HEK293 (cell line): ENCODE data around the gene IRS2.

ENCODE experiments used
- CTCF ChIA-PET: fragments of 350-600 bp; formaldehyde crosslinking; extraction: SDS; loops from one replicate; lab custom pipeline; 2021; ENCODE audit warnings: antibody characterized with exemption; lab: Yijun Ruan, JAX
- POLR2A ChIA-PET: fragments of 300-600 bp; formaldehyde crosslinking; extraction: SDS; loops from one replicate; lab custom pipeline; 2020; ENCODE audit warnings: antibody characterized with exemption, inconsistent platforms; lab: Yijun Ruan, JAX
- H3K27ac ChIP-seq: fragments of 200-500 bp; sonication (Bioruptor generic); 2 replicates; pipeline ENCODE4 v1.5.1; 2014; ENCODE audit warnings: low read depth, low read length, control low read depth, inconsistent platforms; ENCODE audit errors: extremely low read depth
- H3K36me3 ChIP-seq, 2 experiments: fragments of 200-500 bp in 1 of 2; sonication (Bioruptor generic) in 1 of 2; 1 replicate in 1 of 2; 2 replicates in 1 of 2; pipeline ENCODE4 v1.5.1; 2014 to 2017; ENCODE audit warnings: inconsistent platforms in 2 of 2, low read length in 2 of 2; ENCODE audit not compliant: control insufficient read depth in 2 of 2, insufficient read depth in 1 of 2
- H3K4me1 ChIP-seq: fragments of 200-500 bp; sonication (Bioruptor generic); 2 replicates; pipeline ENCODE4 v1.5.1; 2014; ENCODE audit warnings: mild to moderate bottlenecking, low read length, inconsistent platforms; ENCODE audit not compliant: control insufficient read depth, insufficient read depth
- H3K4me3 ChIP-seq: 2 replicates; pipeline ENCODE4 v1.5.1; 2011; ENCODE audit warnings: low read depth, mild to moderate bottlenecking, control low read depth, low read length, moderate library complexity
- H3K9me3 ChIP-seq: fragments of 200-500 bp; sonication (Bioruptor generic); 2 replicates; pipeline ENCODE4 v1.5.1; 2014; ENCODE audit warnings: low read depth, low read length, inconsistent platforms; ENCODE audit not compliant: control insufficient read depth, insufficient read depth
- BCL11B ChIP-seq: fragments of 450-650 bp; formaldehyde crosslinking; IDR thresholded peaks from 2 replicates; pipeline ENCODE4 v1.5.1; 2016; ENCODE audit warnings: low read depth, missing biosample characterization, missing genetic modification characterization
- PRDM10 ChIP-seq: fragments of 450-650 bp; formaldehyde crosslinking; IDR thresholded peaks from 2 replicates; pipeline ENCODE4 v1.5.1; 2016; ENCODE audit warnings: missing biosample characterization, missing genetic modification characterization
- SALL2 ChIP-seq: fragments of 450-650 bp; formaldehyde crosslinking; IDR thresholded peaks from 2 replicates; pipeline ENCODE4 v1.5.0; 2017; ENCODE audit warnings: missing biosample characterization, mild to moderate bottlenecking, missing genetic modification characterization, borderline replicate concordance
- SCRT1 ChIP-seq: fragments of 450-650 bp; formaldehyde crosslinking; IDR thresholded peaks from 2 replicates; pipeline ENCODE4 v1.5.1; 2016; ENCODE audit warnings: missing biosample characterization, missing genetic modification characterization, borderline replicate concordance
- ZNF16 ChIP-seq: fragments of 450-650 bp; formaldehyde crosslinking; IDR thresholded peaks from 2 replicates; pipeline ENCODE4 v1.5.1; 2016; ENCODE audit warnings: low read depth, missing biosample characterization, missing genetic modification characterization
- ZNF174 ChIP-seq: fragments of 450-650 bp; formaldehyde crosslinking; IDR thresholded peaks from 2 replicates; pipeline ENCODE4 v1.5.0; 2017; ENCODE audit warnings: missing biosample characterization, mild to moderate bottlenecking, missing genetic modification characterization
- ZNF2 ChIP-seq: fragments of 450-650 bp; formaldehyde crosslinking; IDR thresholded peaks from 2 replicates; pipeline ENCODE4 v1.5.1; 2016; ENCODE audit warnings: missing biosample characterization, missing genetic modification characterization
- ZNF23 ChIP-seq: fragments of 450-650 bp; formaldehyde crosslinking; IDR thresholded peaks from 2 replicates; pipeline ENCODE4 v1.5.1; 2016; ENCODE audit warnings: missing biosample characterization, missing genetic modification characterization, borderline replicate concordance
- ZNF26 ChIP-seq: fragments of 450-650 bp; formaldehyde crosslinking; IDR thresholded peaks from 2 replicates; pipeline ENCODE4 v1.5.1; 2016; ENCODE audit warnings: missing biosample characterization, missing genetic modification characterization
- ZNF354C ChIP-seq: fragments of 450-650 bp; formaldehyde crosslinking; IDR thresholded peaks from 2 replicates; pipeline ENCODE4 v1.5.1; 2016; ENCODE audit warnings: missing biosample characterization, missing genetic modification characterization, low read depth, borderline replicate concordance
- ZNF404 ChIP-seq: fragments of 450-650 bp; formaldehyde crosslinking; IDR thresholded peaks from 2 replicates; pipeline ENCODE4 v1.5.1; 2017; ENCODE audit warnings: missing biosample characterization, missing genetic modification characterization
- ZNF449 ChIP-seq: fragments of 450-650 bp; formaldehyde crosslinking; IDR thresholded peaks from 2 replicates; pipeline ENCODE4 v1.5.1; 2017; ENCODE audit warnings: missing biosample characterization, mild to moderate bottlenecking, missing genetic modification characterization, moderate library complexity
- ZNF501 ChIP-seq: fragments of 450-650 bp; formaldehyde crosslinking; IDR thresholded peaks from 2 replicates; pipeline ENCODE4 v1.5.1; 2016; ENCODE audit warnings: missing biosample characterization, missing genetic modification characterization
- ZNF518A ChIP-seq: fragments of 450-650 bp; formaldehyde crosslinking; conservative IDR thresholded peaks from 2 replicates; pipeline ENCODE4 v1.5.1; 2016; ENCODE audit warnings: low read depth, missing biosample characterization, missing genetic modification characterization
- ZNF621 ChIP-seq: fragments of 450-650 bp; formaldehyde crosslinking; IDR thresholded peaks from 2 replicates; pipeline ENCODE4 v1.5.1; 2017; ENCODE audit warnings: missing biosample characterization, missing genetic modification characterization
- ZNF677 ChIP-seq: fragments of 450-650 bp; IDR thresholded peaks from 2 replicates; pipeline ENCODE4 v1.5.0; 2018; ENCODE audit warnings: missing biosample characterization, mild to moderate bottlenecking, missing genetic modification characterization, moderate library complexity
- ZNF785 ChIP-seq: fragments of 450-650 bp; formaldehyde crosslinking; IDR thresholded peaks from 2 replicates; pipeline ENCODE4 v1.5.1; 2016; ENCODE audit warnings: missing biosample characterization, missing genetic modification characterization

The IRS2 gene

GRCh38 chr13:109727251-109727650 is 59.1 kb downstream of the IRS2 start (continued):
- TF ChIP-seq ZNF26 (tag by site-specific recombination): no peak
- no peak for TF ChIP-seq ZNF174
- no peak for TF ChIP-seq PRDM10
- no peak for TF ChIP-seq ZNF677
- no peak for TF ChIP-seq SALL2 (tag by site-specific recombination)
- no peak for TF ChIP-seq BCL11B (tag by site-specific recombination)
- TF ChIP-seq ZNF23 (tag by site-specific recombination): no peak

GRCh38 chr13:109725995-109726637 is 60.3 kb downstream of the IRS2 start:
- H3K36me3 ChIP-seq: no peaks in the 10 kb centered on the region
- no peak overlapping the region for H3K27ac ChIP-seq
- POLR2A ChIA-PET: no interaction called here
- H3K4me3 ChIP-seq: no peak overlapping the region
- CTCF ChIA-PET: interaction anchor here (0.5 kb wide), 1 partner anchor 15 kb away, joined by 3 read pairs; no protein-coding TSS in a partner anchor
- TF ChIP-seq SCRT1 (tag by site-specific recombination) (no peak), ZNF2 (tag by site-specific recombination) (no peak), ZNF354C (tag by site-specific recombination) (no peak), ZNF518A (tag by site-specific recombination) (no peak), ZNF785 (tag by site-specific recombination) (no peak), ZNF16 (tag by site-specific recombination) (no peak), ZNF621 (tag by site-specific recombination) (no peak), ZNF501 (no peak), ZNF404 (tag by site-specific recombination) (no peak), ZNF449 (tag by site-specific recombination) (no peak)
- H3K4me1 ChIP-seq: no peaks in the 10 kb centered on the region
- H3K9me3 ChIP-seq: no peaks in the 10 kb centered on the region
